ENCODE data around the gene BRAT1. TPM values are rescaled to one million over a fixed set of nuclear protein-coding genes. Genes with fewer than 3 reads are reported as not detected.
A peak's percentile ranks its signal among the peaks of the same experiment; 100 is the strongest.
"Not testable (repeated sequence)": the region's sequence is repeated elsewhere in the genome, so short reads cannot be mapped to it uniquely, and the experiment has no call there.

Gene BRAT1
- total RNA-seq, 2 experiments from 2014 or later, result 44.7 to 52.0 TPM

DNA sequence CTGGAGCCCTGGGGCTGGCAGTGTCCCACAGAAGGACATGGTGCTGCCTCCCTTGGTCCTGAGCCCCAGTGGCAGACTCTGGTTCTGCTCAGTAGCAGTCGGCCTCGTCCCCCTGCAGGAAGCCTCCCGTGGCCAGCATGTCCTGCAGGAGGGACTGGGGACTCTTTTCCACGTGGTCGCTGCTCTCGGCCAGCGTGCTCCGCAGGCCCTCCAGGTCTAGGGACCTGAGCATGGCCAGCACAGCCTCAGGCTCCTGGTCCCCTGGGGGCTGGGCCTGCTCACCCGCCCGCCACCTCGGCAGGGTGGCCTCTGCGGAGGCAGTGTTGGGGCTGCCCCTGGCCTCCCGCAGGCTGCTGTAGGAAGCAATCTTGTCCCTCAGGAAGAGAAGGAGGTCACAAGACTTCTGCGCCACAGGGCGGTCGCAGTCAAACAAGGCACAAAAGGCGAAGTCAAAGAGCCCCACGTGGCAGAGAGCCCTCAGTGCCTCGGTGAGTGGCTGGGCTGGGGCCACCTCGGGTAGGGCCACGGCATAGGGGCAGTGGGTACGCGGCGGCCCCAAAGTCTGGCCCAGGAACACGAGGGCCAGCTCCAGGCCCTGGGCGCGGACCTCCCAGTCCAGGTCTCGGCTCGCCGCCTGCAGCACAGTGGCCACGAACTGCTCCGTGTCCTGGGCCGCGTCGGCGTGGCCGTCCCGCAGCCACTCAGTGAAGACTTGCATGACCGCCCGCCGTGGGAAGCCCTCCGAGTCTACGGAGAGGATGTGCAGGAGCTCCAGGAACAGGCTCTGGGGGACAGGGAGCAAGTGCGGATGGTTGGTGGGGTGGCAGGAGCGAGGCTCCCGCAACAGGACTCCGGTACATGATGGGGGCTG, 17.1 kb downstream of the BRAT1 start:
- Histone ChIP-seq H3K79me2 (ENCODE audit: insufficient read depth, low read depth, low read length) (no peaks in the 10 kb centered on the region), H3K9me2 (ENCODE audit: insufficient read depth, low read length) (no peaks in the 10 kb centered on the region), H4K20me1 (ENCODE audit: insufficient read depth, low read length) (no peaks in the 10 kb centered on the region), H3K4me1 (ENCODE audit: insufficient read depth, low read length, poor library complexity, severe bottlenecking) (no peaks in the 10 kb centered on the region), H3K4me2 (ENCODE audit: low read length) (no peak overlapping the region), H3K9me3 (ENCODE audit: low read length) (no peaks in the 10 kb centered on the region), H3K4me3 (ENCODE audit: low read depth, low read length, poor library complexity, severe bottlenecking) (no peak overlapping the region), H2AFZ (ENCODE audit: low read length) (no peak overlapping the region), H3K27ac (ENCODE audit: low read depth, low read length, poor library complexity, severe bottlenecking) (no peak overlapping the region), H3K36me3 (ENCODE audit: insufficient read depth, low read length) (peaks cover 36% of the 10 kb centered on the region)
- ChIA-PET POLR2A (interaction anchor here (1.2 kb wide), 1 partner anchor 15 kb away, joined by 3 read pairs; no protein-coding TSS in a partner anchor), CTCF (ENCODE audit: unreplicated experiment) (no interaction called here)
- intact Hi-C loops (cut with micrococcal nuclease; ENCODE audit: unreplicated experiment), result no loop called here
- no peak for DNase-seq (ENCODE audit: low spot score)
- TF ChIP-seq, protein P1, sequence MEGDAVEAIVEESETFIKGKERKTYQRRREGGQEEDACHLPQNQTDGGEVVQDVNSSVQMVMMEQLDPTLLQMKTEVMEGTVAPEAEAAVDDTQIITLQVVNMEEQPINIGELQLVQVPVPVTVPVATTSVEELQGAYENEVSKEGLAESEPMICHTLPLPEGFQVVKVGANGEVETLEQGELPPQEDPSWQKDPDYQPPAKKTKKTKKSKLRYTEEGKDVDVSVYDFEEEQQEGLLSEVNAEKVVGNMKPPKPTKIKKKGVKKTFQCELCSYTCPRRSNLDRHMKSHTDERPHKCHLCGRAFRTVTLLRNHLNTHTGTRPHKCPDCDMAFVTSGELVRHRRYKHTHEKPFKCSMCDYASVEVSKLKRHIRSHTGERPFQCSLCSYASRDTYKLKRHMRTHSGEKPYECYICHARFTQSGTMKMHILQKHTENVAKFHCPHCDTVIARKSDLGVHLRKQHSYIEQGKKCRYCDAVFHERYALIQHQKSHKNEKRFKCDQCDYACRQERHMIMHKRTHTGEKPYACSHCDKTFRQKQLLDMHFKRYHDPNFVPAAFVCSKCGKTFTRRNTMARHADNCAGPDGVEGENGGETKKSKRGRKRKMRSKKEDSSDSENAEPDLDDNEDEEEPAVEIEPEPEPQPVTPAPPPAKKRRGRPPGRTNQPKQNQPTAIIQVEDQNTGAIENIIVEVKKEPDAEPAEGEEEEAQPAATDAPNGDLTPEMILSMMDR (conservative IDR thresholded peaks at IDR 0.05; ENCODE audit: low read length), result no peak
- no peak for TF ChIP-seq EZH2phosphoT487 (IDR thresholded peaks at IDR 0.05; ENCODE audit: borderline replicate concordance, low read depth, low read length)
- TSS peak; percentile 91 for BruUV-seq (replicated peaks)

DNA sequence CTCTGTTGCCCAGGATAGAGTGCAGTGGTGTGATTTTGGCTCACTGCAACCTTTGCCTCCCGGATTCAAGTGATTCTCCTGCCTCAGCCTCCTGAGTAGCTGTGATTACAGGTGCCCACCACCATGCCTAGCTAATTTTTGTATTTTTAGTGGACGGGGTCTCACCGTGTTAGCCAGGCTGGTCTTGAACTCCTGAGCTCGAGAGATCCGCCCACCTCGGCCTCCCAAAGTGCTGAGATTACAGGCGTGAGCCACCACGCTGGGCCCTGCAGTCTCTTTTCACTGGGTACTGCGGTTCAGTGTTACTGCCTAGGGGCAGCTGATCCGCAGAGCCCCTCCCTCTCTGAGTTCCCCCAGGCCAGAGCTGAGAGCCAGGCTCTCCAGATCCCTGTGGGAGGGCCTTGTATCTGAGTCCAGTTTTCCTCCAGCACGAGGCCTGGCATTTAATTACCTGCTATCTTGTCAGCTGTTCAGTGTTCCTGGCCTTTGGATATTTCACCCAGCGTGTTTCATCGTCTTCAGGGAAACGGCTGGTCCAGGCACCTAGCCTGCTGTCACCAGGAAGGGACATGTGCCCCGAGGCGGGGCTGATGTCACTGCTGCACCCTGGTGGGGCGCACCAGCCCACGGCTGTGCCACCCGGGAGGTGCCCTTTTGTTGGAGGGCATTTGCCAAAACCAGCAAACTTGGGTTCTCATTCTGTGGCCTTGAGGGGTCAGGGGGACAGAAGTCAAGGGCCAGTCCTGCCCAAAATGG, 19.3 kb downstream of the BRAT1 start:
- H3K9me2 ChIP-seq (ENCODE audit: insufficient read depth, low read length); H3K4me3 ChIP-seq (ENCODE audit: low read depth, low read length, poor library complexity, severe bottlenecking); BruUV-seq (replicated peaks); H3K79me2 ChIP-seq (ENCODE audit: insufficient read depth, low read depth, low read length); H3K4me1 ChIP-seq (ENCODE audit: insufficient read depth, low read length, poor library complexity, severe bottlenecking); H3K9me3 ChIP-seq (ENCODE audit: low read length); DNase-seq (ENCODE audit: low spot score); H4K20me1 ChIP-seq (ENCODE audit: insufficient read depth, low read length); CTCF ChIA-PET (ENCODE audit: unreplicated experiment); intact Hi-C loops (cut with micrococcal nuclease; ENCODE audit: unreplicated experiment); H3K4me2 ChIP-seq (ENCODE audit: low read length); H3K27ac ChIP-seq (ENCODE audit: low read depth, low read length, poor library complexity, severe bottlenecking); H2AFZ ChIP-seq (ENCODE audit: low read length): not testable (repeated sequence)
- peaks cover 24% of the 10 kb centered on the region for H3K36me3 ChIP-seq (ENCODE audit: insufficient read depth, low read length)
- POLR2A ChIA-PET, result interaction anchor here (0.6 to 0.7 kb wide), 2 partner anchors 147 to 701 kb away, joined by 3 to 4 read pairs; no protein-coding TSS in a partner anchor

DNA sequence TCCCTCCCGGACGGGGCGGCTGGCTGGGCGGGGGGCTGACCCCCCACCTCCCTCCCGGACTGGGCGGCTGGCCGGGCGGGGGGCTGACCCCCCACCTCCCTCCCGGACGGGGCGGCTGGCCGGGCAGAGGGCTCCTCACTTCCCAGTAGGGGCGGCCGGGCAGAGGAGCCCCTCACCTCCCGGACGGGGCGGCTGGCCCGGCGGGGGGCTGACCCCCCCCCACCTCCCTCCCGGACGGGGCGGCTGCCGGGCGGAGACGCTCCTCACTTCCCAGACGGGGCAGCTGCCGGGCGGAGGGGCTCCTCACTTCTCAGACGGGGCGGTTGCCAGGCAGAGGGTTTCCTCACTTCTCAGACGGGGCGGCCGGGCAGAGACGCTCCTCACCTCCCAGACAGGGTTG, 21.1 kb downstream of the BRAT1 start:
- POLR2A ChIA-PET; H3K9me3 ChIP-seq (ENCODE audit: low read length); H2AFZ ChIP-seq (ENCODE audit: low read length); H3K79me2 ChIP-seq (ENCODE audit: insufficient read depth, low read depth, low read length); BruUV-seq (replicated peaks); H3K4me2 ChIP-seq (ENCODE audit: low read length); H3K9me2 ChIP-seq (ENCODE audit: insufficient read depth, low read length); CTCF ChIA-PET (ENCODE audit: unreplicated experiment); H4K20me1 ChIP-seq (ENCODE audit: insufficient read depth, low read length); H3K4me3 ChIP-seq (ENCODE audit: low read depth, low read length, poor library complexity, severe bottlenecking); DNase-seq (ENCODE audit: low spot score); intact Hi-C loops (cut with micrococcal nuclease; ENCODE audit: unreplicated experiment); H3K27ac ChIP-seq (ENCODE audit: low read depth, low read length, poor library complexity, severe bottlenecking): not testable (repeated sequence)
- Histone ChIP-seq H3K36me3 (ENCODE audit: insufficient read depth, low read length) (peaks cover 15% of the 10 kb centered on the region), H3K4me1 (ENCODE audit: insufficient read depth, low read length, poor library complexity, severe bottlenecking) (peaks cover 18% of the 10 kb centered on the region)

DNA sequence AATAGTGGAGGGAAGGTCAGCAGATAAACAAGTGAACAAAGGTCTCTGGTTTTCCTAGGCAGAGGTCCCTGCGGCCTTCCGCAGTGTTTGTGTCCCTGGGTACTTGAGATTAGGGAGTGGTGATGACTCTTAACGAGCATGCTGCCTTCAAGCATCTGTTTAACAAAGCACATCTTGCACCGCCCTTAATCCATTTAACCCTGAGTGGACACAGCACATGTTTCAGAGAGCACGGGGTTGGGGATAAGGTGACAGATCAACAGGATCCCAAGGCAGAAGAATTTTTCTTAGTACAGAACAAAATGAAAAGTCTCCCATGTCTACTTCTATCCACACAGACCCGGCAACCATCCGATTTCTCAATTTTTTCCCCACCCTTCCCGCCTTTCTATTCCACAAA, 21.8 kb downstream of the BRAT1 start:
- intact Hi-C loops (cut with micrococcal nuclease; ENCODE audit: unreplicated experiment); POLR2A ChIA-PET; H3K9me2 ChIP-seq (ENCODE audit: insufficient read depth, low read length); H3K79me2 ChIP-seq (ENCODE audit: insufficient read depth, low read depth, low read length); H3K27ac ChIP-seq (ENCODE audit: low read depth, low read length, poor library complexity, severe bottlenecking); H3K4me3 ChIP-seq (ENCODE audit: low read depth, low read length, poor library complexity, severe bottlenecking); CTCF ChIA-PET (ENCODE audit: unreplicated experiment); BruUV-seq (replicated peaks); H3K9me3 ChIP-seq (ENCODE audit: low read length); H3K36me3 ChIP-seq (ENCODE audit: insufficient read depth, low read length); H2AFZ ChIP-seq (ENCODE audit: low read length); DNase-seq (ENCODE audit: low spot score); H3K4me2 ChIP-seq (ENCODE audit: low read length); H4K20me1 ChIP-seq (ENCODE audit: insufficient read depth, low read length): not testable (repeated sequence)
- peaks cover 24% of the 10 kb centered on the region for H3K4me1 ChIP-seq (ENCODE audit: insufficient read depth, low read length, poor library complexity, severe bottlenecking)

DNA sequence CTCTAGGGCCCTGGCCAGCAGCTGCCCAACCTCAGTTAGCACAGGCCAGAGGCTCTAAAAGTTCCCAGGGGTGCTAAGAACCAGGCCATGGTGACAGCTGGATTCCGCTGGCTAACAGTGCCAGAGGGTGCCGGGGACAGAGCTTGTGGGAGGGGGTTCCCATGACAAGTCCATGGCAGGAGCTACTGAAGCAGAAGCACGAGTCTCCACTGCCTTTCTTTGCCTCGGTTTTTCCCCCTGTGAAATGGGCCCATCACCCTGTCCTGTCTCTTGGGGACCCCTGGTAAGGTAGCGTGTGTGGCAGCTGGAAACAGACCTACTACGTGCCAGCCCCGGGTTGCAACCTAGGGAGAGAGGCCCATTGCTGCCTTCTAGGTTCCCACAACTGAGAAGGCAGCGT, 22.5 kb downstream of the BRAT1 start:
- H3K4me3 ChIP-seq (ENCODE audit: low read depth, low read length, poor library complexity, severe bottlenecking); H3K36me3 ChIP-seq (ENCODE audit: insufficient read depth, low read length); H3K27ac ChIP-seq (ENCODE audit: low read depth, low read length, poor library complexity, severe bottlenecking); H3K9me2 ChIP-seq (ENCODE audit: insufficient read depth, low read length); H3K9me3 ChIP-seq (ENCODE audit: low read length); H3K79me2 ChIP-seq (ENCODE audit: insufficient read depth, low read depth, low read length); H3K4me2 ChIP-seq (ENCODE audit: low read length); DNase-seq (ENCODE audit: low spot score); intact Hi-C loops (cut with micrococcal nuclease; ENCODE audit: unreplicated experiment); H2AFZ ChIP-seq (ENCODE audit: low read length); BruUV-seq (replicated peaks); POLR2A ChIA-PET; H4K20me1 ChIP-seq (ENCODE audit: insufficient read depth, low read length); CTCF ChIA-PET (ENCODE audit: unreplicated experiment): not testable (repeated sequence)
- H3K4me1 ChIP-seq (ENCODE audit: insufficient read depth, low read length, poor library complexity, severe bottlenecking), result peaks cover 30% of the 10 kb centered on the region
